GM12874 (cell line): Measurements from ENCODE around the gene CCDC149.

Experiments used
- CTCF ChIP-seq: IDR thresholded peaks from 2 replicates; pipeline ENCODE4 v1.5.1; 2011; ENCODE audit warnings: low read depth, mild to moderate bottlenecking, control low read depth, low read length, moderate library complexity; ENCODE audit not compliant: insufficient read depth

The CCDC149 gene

GRCh38 chr4:24791043-24791442 is 121.8 kb downstream of the CCDC149 start:
- TF ChIP-seq CTCF = no peak

GRCh38 chr4:24783506-24783905 is 129.3 kb downstream of the CCDC149 start:
- TF ChIP-seq CTCF = no peak

- no peak for TF ChIP-seq CTCF
These were observed 130.7 kb downstream of the CCDC149 start for GRCh38 chr4:24781999-24782745.

GRCh38 chr4:24780936-24781495 is 131.8 kb downstream of the CCDC149 start:
- TF ChIP-seq CTCF = no peak

GRCh38 chr4:24778464-24779225 is 134.2 kb downstream of the CCDC149 start:
- TF ChIP-seq CTCF = no peak

GRCh38 chr4:24777536-24778463 is 135.0 kb downstream of the CCDC149 start:
- TF ChIP-seq CTCF = no peak

GRCh38 chr4:24775750-24776149 is 137.1 kb downstream of the CCDC149 start:
- no peak for TF ChIP-seq CTCF
